Left kidney (tissue), 2 donors: ENCODE data around the gene SLC6A11. TPM values are rescaled to one million over a fixed set of nuclear protein-coding genes. Genes with fewer than 3 reads are reported as not detected.

Experiments used
- DNase-seq: peaks from one replicate; pipeline ENCODE4 v3.0.0-alpha.2; 2013
- polyA plus RNA-seq: library from polyadenylated mRNA; unstranded; fragments of 120-200 nt; gene quantifications from one replicate; pipeline ENCODE4 v1.2.1, GENCODE V29; 2013; ENCODE audit not compliant: insufficient read length

Gene SLC6A11
- polyA plus RNA-seq, 1 donor, result 0.10 TPM

DNA sequence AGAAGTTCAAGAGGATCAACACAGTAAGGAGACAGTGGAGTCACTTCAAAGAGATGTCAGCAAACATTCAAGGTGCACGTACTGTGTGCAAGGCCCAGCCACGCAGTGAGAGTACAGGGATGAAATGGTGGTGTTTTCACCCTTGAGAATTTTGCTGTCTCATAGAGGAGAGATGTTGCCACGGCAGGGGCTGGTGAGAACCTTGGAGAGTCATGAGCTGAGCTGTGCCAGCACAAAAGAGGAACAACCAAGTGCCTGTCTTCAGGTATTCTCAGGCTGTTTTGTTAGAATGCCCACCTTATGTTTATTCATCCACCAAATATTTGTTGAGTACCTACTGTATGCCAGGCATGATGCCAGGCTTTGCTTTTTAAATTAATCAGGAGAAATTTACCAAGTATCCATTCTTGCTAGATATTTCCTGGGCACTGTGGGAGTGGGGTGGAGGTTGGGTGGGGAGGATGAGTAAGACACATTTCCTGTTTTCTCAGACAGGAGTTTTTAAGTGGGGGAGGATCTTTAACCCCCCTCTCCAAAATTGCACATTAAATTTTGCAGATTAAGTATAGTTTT, 72.6 kb downstream of the SLC6A11 start:
- DNase-seq, result no peak

GRCh38 chr3:10889206-10889960, 73.4 kb downstream of the SLC6A11 start:
- DNase-seq, result no peak

DNA sequence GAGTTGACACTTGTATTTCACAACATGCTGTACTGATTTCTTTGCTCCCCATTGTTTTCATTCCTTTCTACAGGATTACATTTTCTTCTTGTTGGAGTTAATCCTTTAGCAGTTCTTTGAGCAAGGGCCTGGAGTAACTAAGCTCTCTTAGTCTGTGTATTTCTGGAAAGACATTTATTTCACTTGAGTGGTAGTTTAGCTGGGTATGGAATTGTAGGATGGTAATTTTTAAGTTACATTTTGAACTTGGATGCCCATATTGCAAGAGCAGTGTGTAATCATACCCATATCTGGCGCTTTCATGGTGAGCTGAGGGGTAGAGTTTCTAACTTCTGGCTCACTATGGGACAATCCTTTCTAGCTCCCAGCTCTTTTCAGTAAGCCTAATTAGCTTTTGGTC, 74.6 kb downstream of the SLC6A11 start:
- no peak for DNase-seq

DNA sequence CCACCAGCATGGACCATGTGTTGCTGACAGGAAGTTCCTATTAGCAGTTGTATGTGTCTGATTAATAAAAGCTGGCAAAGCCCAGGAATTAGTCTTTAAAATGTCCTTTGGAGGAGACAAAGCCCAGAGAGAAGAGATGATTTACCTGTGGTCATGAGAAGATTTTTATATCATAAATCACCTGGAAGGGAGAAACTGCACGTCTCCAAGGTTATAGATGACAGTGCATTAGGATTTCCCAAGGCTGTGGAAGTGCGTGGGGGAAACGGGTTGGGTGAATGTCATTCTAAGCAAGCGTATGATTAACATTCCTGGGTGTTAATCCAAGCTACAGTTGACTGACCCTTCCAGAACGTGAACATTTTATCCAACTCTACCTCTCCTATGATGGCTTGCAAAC, 76.6 kb downstream of the SLC6A11 start:
- DNase-seq, result no peak

DNA sequence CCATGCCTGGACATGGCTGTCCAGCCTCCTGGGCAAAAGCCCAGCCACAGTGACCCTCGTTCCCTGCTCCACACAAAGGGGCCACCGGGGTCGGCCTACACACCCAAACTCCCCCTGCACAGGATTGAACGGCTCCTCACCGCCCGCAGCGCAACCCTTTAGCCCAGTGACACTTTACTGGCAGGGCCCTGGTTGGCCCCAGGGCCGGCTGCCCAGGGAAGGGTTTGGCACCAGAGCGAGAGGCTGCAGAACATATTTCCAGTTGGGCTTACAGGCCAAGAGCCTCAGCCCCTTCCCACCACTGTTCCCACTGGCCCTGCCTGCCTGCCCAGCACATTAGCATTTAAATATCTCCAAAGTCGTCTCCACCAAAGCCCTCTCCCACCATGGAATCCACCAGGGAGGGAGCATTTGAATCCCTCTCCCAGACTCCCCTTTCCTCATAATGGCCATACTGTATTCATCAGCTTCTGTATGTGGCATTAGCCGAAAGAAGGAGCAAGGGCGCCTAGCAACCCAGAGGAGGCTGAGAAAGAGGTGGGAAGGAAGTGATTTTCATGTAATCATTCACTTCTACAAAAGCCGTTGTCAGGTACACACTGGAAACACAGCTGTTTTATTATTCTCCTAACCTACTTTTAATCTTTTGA, 85.4 kb downstream of the SLC6A11 start:
- no peak for DNase-seq

GRCh38 chr3:10907262-10907661, 91.2 kb downstream of the SLC6A11 start:
- no peak for DNase-seq

- DNase-seq, result no peak
These were observed 94.3 kb downstream of the SLC6A11 start for GRCh38 chr3:10910367-10910766.

DNA sequence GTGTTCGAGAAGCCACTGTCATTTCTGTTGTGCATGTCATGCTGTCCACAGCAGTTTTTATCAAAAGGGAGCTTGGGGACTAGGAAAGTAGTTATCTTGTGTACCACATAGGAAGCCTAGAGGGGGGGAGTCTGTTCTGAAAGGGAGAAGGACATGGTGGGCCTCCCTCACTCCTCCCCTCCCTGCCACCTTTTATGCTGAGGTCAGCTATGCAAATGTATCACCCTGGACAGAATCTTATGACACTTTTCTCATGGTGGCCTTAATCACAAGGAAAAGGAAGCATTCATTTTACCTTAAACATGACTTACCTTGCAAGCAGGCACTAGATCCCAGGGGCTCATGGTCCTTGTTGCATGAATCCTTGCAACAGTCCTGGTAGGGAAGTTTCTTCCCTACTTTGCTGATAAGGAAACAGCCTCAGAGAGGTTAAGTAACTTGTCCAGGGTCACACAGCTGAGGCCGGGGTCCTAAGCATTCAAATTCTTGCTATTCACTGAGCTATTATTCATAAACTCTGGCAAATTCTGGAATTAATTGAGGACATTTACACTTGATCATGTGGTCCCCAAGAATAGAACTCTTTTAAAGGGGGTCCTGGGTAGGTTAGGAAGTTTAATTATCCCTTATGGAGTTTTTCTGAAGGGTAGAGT, 95.4 kb downstream of the SLC6A11 start:
- DNase-seq, result no peak

DNA sequence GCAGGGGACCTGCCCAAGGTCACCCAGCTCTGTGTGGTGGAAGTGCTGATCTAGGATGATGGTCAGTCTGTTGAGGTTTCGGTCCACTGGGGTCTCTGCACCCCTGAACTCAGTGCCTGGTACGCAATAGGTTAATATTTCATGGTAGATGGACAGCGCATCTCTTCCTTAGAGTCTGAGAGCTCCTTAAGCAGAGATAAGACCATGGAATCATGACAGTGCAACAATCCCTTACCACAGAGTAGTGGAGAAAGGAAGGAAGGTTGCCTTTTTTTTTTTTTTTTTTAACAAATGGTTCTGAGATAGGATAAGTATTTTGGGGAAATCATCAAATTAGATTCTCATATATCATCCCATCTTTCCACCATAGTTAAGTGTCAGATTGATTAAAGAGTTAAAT, 96.8 kb downstream of the SLC6A11 start:
- DNase-seq, result no peak

- no peak for DNase-seq
These were observed 99.3 kb downstream of the SLC6A11 start for GRCh38 chr3:10915376-10915775.

- no peak for DNase-seq
These were observed 101.1 kb downstream of the SLC6A11 start for GRCh38 chr3:10917176-10917575.

DNA sequence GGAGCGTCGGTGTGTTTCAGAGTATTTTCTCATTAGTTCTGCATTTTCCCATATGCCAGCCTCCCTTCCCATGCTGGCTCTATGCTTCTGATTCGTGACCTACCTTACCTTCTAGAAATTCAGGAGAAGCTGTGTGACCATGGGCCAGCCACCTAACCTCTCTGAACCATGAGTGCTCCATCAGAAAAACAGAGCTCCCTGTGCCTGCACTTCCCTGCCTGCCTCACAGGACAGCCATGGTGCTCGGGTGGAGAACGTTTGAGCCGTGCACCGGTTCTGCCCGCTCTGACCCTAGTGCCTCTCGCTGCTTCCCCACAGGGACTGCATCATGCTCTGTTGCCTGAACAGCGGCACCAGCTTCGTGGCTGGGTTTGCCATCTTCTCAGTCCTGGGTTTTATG, 102.0 kb downstream of the SLC6A11 start:
- DNase-seq, result no peak

DNA sequence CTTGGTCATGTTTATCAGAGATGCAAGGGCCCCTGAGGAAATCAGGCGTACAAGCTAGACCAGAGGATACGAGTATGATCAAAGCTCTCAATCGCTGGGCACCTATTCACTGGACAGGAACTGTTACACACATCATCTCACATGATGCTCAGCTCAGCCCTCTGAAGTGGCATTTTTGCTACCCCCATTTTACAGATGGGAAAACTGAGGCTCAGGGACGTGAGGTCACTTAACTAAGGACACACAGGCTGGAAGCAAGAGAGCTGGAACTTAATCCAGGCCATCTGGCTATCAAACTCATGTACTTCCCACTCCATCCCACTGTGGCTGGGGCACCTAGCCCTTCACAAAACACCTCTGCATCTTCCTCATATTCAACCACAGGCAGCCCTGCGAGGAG, 103.6 kb downstream of the SLC6A11 start:
- DNase-seq, result no peak

DNA sequence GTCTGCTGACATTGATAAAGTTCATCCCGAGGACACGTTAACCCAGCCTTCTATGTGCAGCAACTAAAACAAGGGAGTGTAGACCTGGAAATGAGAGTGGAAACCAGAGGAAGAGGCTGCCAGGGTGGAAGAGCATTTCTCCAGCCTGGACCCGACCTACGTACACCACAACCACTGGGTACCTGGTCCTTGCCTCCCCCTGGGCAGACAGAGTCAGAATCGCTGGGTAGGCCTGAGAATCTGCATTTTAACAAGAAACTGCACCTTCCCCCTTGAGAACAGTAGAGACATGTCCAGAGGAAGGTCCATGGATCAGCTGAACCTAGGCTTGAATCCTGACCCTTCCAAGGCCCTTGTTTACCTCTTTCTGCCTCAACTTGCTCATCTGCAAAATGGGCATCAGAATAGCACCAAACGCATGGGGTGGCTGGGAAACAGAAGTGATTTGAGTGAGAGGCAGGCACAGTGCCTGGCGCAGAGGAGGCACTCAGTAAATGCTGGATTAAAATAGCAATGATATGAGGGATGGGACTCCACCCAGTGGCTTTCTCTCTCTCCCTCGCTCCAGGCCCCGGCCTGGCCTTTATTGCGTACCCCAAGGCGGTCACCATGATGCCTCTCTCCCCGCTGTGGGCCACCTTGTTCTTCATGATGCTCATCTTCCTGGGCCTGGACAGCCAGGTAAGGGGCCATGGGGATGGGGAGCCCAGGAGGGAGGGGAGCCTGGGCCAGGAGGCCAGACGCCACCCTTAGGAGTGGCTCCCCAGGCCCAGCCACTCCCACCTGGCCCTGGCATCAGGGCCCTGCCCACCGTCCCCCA, 109.6 kb downstream of the SLC6A11 start:
- no peak for DNase-seq

DNA sequence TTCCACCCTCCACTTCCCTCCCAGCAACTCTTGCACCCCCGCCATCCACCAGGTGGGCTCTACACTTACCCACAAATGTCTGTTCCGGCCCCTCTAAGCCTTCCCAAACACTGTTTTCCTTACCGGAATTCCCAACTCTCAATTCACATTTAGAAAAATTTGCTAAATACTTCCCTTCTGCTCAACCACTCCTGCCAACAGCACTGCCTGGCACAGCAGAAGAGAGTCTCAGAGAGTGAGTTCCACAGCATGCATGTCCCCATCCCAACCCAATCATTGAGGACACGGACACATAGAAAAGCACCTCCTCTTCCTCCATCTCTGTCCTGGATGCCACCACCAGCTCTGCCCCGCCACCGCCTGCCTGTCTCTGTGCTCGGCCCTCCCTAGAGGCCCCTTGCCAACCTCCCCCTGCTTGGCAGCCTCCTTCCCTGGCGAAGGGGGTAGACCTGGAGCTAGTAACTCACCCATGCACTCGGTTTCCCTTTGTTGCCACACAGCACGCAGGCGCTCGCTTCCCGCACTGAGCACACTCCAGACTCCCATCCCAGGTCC, 110.3 kb downstream of the SLC6A11 start:
- DNase-seq, result no peak

DNA sequence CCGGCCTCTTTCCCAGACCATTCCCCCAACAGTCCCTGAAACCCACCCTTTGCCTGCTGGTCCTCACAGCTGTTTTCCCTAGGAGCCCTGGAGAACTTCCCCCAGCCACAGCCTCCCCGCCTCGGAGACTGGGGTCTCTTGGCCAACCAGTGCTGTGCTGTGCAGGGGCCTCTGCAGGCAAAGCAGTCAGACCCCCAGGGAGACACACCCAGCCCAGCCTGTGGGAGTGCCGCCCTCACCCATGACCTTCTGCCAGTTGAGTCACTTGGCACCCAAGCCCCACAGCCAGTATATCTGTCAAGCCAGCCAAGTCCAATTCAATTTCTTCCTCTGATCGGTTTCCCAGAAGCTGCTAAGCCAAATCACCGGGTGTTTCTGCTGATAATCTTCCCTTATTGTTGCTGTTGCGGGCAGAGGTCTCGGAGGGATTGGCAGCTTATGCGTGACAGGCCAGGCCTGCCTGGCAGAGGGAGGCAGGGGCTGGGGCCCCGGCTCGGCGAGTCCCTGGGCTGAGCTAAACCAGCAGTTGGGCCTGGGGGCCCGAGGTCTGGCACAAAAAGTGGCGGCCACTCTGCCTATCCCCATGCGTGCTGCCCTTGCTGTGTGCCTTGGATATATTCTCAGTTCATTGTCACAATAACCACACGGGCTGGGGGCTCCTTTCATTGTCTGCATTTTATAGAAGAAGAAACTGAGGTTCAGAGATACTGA, 110.9 kb downstream of the SLC6A11 start:
- DNase-seq, result no peak

GRCh38 chr3:10927551-10927950, 111.5 kb downstream of the SLC6A11 start:
- no peak for DNase-seq

- no peak for DNase-seq
These were observed 112.5 kb downstream of the SLC6A11 start for GRCh38 chr3:10928407-10928960.

DNA sequence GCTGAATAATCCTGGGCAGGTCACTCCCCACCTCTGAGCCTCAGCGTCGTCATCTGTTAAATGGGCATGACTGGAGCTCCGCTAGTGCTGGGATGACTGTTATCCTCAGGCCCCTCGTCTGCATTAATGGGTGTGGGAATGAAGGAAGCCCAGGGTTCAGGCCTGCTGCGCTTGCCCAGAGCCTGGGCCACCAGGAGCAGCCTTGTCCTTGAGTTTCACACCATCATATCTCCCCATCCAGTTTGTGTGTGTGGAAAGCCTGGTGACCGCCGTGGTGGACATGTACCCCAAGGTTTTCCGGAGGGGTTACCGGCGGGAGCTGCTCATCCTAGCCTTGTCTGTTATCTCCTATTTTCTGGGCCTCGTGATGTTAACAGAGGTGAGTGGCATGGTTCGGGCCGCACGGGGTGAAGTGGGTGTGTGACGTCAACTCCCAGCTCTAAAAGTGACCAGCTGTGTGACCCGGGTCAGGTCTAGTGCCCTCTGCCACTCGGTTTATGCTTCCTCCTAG, 113.0 kb downstream of the SLC6A11 start:
- no peak for DNase-seq

- DNase-seq, result no peak
These were observed 114.1 kb downstream of the SLC6A11 start for GRCh38 chr3:10929978-10930665.
